T-helper 2 cell (primary cell): ENCODE results near the gene PNPLA7.
A peak's percentile ranks its signal among the peaks of the same experiment; 100 is the strongest.
"Not testable (repeated sequence)": the region's sequence is repeated elsewhere in the genome, so short reads cannot be mapped to it uniquely, and the experiment has no call there.

ENCODE experiments used
- DNase-seq, 5 experiments: peaks; one replicate each; pipeline versions ENCODE4 v3.0.0 to v3.0.0-alpha.2; 2012 to 2022

Gene PNPLA7

GRCh38 chr9:137575364-137575715 is 25.1 kb upstream of the PNPLA7 start:
- peak in 1 of 5 experiments; percentile 72 for DNase-seq

GRCh38 chr9:137574192-137574591 is 24.0 kb upstream of the PNPLA7 start:
- no peak for DNase-seq

GRCh38 chr9:137570566-137570965 is 20.4 kb upstream of the PNPLA7 start:
- DNase-seq = no peak

- no peak for DNase-seq
Observed at GRCh38 chr9:137569609-137570203, 19.5 kb upstream of the PNPLA7 start.

GRCh38 chr9:137568445-137568844 is 18.2 kb upstream of the PNPLA7 start:
- not testable (repeated sequence) for DNase-seq

GRCh38 chr9:137564817-137565411 is 14.7 kb upstream of the PNPLA7 start:
- no peak for DNase-seq

GRCh38 chr9:137564134-137564533 is 13.9 kb upstream of the PNPLA7 start:
- no peak for DNase-seq

- no peak for DNase-seq
Observed at GRCh38 chr9:137558127-137558526, 7.9 kb upstream of the PNPLA7 start.

GRCh38 chr9:137556069-137556838 is 6.1 kb upstream of the PNPLA7 start:
- DNase-seq = no peak

- no peak for DNase-seq
Observed at GRCh38 chr9:137555179-137555578, 5.0 kb upstream of the PNPLA7 start.

GRCh38 chr9:137554349-137554748 is 4.1 kb upstream of the PNPLA7 start:
- no peak for DNase-seq

GRCh38 chr9:137553654-137554053 is 3.5 kb upstream of the PNPLA7 start:
- DNase-seq = not testable (repeated sequence)

GRCh38 chr9:137552022-137552768 is 2.0 kb upstream of the PNPLA7 start:
- peak in 2 of 5 experiments; percentile 7 to 44 for DNase-seq

- DNase-seq = peak; percentile 82 to 95 (median 87)
Observed at GRCh38 chr9:137551264-137552021, 1.2 kb upstream of the PNPLA7 start, which contains the start of gene MRPL41. Gene MRPL41, plus strand, starts transcription at chr9:137551879. Its CDS starts 203 bp downstream, at chr9:137552082.

- DNase-seq = not testable (repeated sequence)
Observed at GRCh38 chr9:137550958-137551263, 709 bp upstream of the PNPLA7 start.

GRCh38 chr9:137547687-137548543 is 2.3 kb downstream of the PNPLA7 start:
- DNase-seq = no peak

GRCh38 chr9:137545123-137545522 is 5.1 kb downstream of the PNPLA7 start:
- no peak for DNase-seq

- no peak for DNase-seq
Observed at GRCh38 chr9:137544176-137544760, 5.9 kb downstream of the PNPLA7 start.

- no peak for DNase-seq
Observed at GRCh38 chr9:137543237-137543963, 6.8 kb downstream of the PNPLA7 start.

GRCh38 chr9:137542486-137542885 is 7.7 kb downstream of the PNPLA7 start:
- no peak for DNase-seq
